ENCODE results near the gene IPMK. TPM values are rescaled to one million over a fixed set of nuclear protein-coding genes. Genes with fewer than 3 reads are reported as not detected.
"Not testable (repeated sequence)": the region's sequence is repeated elsewhere in the genome, so short reads cannot be mapped to it uniquely, and the experiment has no call there.

The IPMK gene
- total RNA-seq, 1 donor from 2014 or later = 5.5 TPM

DNA sequence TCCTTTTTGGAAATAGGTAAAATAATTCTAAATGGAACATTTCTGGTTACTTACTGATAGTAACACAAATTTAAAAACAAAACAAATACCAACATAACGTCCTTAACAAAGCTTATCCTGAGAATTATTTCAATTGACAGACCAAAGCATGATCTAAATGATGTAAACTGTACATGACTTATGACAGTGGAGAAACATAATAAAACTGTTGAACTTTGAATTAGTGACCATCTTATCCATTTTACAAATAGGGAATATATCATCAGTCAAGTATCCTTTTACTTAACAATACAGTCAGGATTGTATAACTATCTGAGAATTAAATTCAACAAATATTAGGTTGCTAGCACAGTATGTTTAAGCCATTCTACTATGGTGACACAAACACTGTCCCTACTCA, 2.4 kb downstream of the IPMK start:
- no peak for DNase-seq (ENCODE audit: low spot score)
- Mint-ChIP-seq H3K27ac (ENCODE audit: unreplicated experiment) (no peak overlapping the region), H3K4me3 (ENCODE audit: unreplicated experiment) (no peak overlapping the region), H3K36me3 (ENCODE audit: low read depth, unreplicated experiment) (no peaks in the 10 kb centered on the region), H3K9me3 (ENCODE audit: unreplicated experiment) (no peaks in the 10 kb centered on the region), H3K4me1 (ENCODE audit: unreplicated experiment) (peaks cover 13% of the 10 kb centered on the region), H3K27me3 (ENCODE audit: unreplicated experiment) (peaks cover 11% of the 10 kb centered on the region)
- no peak for TF ChIP-seq CTCF (IDR thresholded peaks at IDR 0.05; ENCODE audit: unreplicated experiment)

DNA sequence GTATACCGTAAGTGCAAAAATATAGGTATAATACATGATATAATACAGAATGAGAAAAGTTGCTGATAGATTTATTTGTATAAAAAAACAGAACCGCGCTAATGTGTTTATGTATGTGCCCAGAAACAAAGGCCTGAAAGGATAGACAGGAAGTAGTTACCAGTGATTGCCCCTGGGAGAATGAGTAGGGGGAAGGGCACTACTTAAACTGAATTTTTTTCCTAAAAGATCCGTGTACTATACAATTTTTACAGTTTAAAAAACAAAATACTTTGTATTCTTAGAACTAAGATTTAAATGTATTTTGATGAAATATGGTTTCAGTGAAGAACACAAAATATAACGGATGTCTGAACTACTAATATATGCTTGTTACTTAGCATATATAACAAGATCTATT, 2.9 kb downstream of the IPMK start:
- no peaks in the 10 kb centered on the region for H3K36me3 Mint-ChIP-seq (ENCODE audit: low read depth, unreplicated experiment)
- H3K4me3 Mint-ChIP-seq (ENCODE audit: unreplicated experiment) = no peak overlapping the region
- H3K9me3 Mint-ChIP-seq (ENCODE audit: unreplicated experiment) = no peaks in the 10 kb centered on the region
- no peak overlapping the region for H3K27ac Mint-ChIP-seq (ENCODE audit: unreplicated experiment)
- DNase-seq (ENCODE audit: low spot score) = no peak
- H3K4me1 Mint-ChIP-seq (ENCODE audit: unreplicated experiment) = peaks cover 12% of the 10 kb centered on the region
- TF ChIP-seq CTCF (IDR thresholded peaks at IDR 0.05; ENCODE audit: unreplicated experiment) = no peak
- peaks cover 11% of the 10 kb centered on the region for H3K27me3 Mint-ChIP-seq (ENCODE audit: unreplicated experiment)

DNA sequence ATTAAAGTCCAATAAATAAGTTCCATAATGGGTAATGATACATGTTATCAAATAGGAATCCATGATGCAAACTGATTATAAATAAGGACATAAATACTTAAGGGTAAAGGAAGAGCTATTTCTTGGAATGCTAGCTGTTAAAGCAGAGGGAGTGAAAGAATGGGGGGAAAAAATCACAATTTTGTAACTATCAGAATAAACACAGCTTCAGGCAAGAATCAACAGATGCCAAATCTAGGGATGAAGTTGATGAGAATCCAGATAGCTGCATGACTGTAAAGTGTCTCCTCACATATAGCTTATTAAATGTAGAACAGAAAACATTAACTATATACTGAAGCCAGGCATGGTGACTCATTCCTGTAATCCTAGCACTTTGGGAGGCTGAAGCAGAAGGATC, 4.9 kb downstream of the IPMK start:
- Mint-ChIP-seq H3K27ac (ENCODE audit: unreplicated experiment) (no peak overlapping the region), H3K27me3 (ENCODE audit: unreplicated experiment) (peaks cover 4% of the 10 kb centered on the region), H3K36me3 (ENCODE audit: low read depth, unreplicated experiment) (peaks cover 4% of the 10 kb centered on the region), H3K4me1 (ENCODE audit: unreplicated experiment) (peaks cover 10% of the 10 kb centered on the region), H3K9me3 (ENCODE audit: unreplicated experiment) (no peaks in the 10 kb centered on the region), H3K4me3 (ENCODE audit: unreplicated experiment) (no peak overlapping the region)
- TF ChIP-seq CTCF (IDR thresholded peaks at IDR 0.05; ENCODE audit: unreplicated experiment) = no peak
- no peak for DNase-seq (ENCODE audit: low spot score)

- Mint-ChIP-seq H3K9me3 (ENCODE audit: unreplicated experiment) (no peaks in the 10 kb centered on the region), H3K27ac (ENCODE audit: unreplicated experiment) (no peak overlapping the region), H3K4me1 (ENCODE audit: unreplicated experiment) (no peaks in the 10 kb centered on the region), H3K4me3 (ENCODE audit: unreplicated experiment) (no peak overlapping the region), H3K27me3 (ENCODE audit: unreplicated experiment) (peaks cover 4% of the 10 kb centered on the region), H3K36me3 (ENCODE audit: low read depth, unreplicated experiment) (peaks cover 22% of the 10 kb centered on the region)
- no peak for DNase-seq (ENCODE audit: low spot score)
- TF ChIP-seq CTCF (IDR thresholded peaks at IDR 0.05; ENCODE audit: unreplicated experiment) = no peak
Measured at GRCh38 chr10:58260334-58260733, 7.4 kb downstream of the IPMK start.

DNA sequence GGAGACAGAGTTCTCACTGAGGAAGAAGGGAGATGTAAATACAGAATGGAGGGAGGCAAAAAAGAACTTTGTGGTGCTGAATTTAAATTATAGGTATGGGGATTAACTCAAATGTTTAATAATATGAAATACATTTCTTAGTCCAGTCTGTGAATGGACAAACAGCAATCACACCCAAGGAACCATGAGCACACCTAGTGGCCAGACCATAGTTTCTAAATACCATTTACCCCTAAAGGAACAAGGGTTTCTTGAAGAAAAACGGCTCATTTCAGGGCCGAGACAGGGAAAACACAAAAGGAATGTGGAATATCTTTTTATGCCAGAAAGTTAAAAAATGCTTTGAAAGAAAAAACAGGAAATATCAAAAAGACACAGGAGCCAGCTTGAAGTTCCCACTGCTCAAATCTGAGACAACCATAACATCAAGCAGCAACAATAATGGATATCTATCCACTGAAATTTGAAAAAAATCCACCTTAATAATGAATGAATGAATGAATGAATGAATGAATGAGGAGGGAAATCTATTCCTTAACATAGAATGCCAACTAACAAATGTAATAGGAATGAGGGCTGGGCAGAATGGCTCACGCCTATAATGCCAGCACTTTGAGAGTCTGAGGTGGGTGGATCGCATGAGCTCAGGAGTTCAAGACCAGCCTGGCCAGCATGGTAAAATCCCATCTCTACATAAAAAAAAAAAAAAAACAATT, 8.6 kb downstream of the IPMK start:
- Mint-ChIP-seq H3K9me3 (ENCODE audit: unreplicated experiment) (peaks cover 3% of the 10 kb centered on the region), H3K27me3 (ENCODE audit: unreplicated experiment) (peaks cover 4% of the 10 kb centered on the region), H3K4me1 (ENCODE audit: unreplicated experiment) (no peaks in the 10 kb centered on the region), H3K27ac (ENCODE audit: unreplicated experiment) (no peak overlapping the region), H3K4me3 (ENCODE audit: unreplicated experiment) (no peak overlapping the region), H3K36me3 (ENCODE audit: low read depth, unreplicated experiment) (peaks cover 33% of the 10 kb centered on the region)
- DNase-seq (ENCODE audit: low spot score) = no peak
- TF ChIP-seq CTCF (IDR thresholded peaks at IDR 0.05; ENCODE audit: unreplicated experiment) = no peak

- not testable (repeated sequence) for H3K27me3 Mint-ChIP-seq (ENCODE audit: unreplicated experiment); H3K4me3 Mint-ChIP-seq (ENCODE audit: unreplicated experiment); H3K9me3 Mint-ChIP-seq (ENCODE audit: unreplicated experiment); H3K4me1 Mint-ChIP-seq (ENCODE audit: unreplicated experiment); DNase-seq (ENCODE audit: low spot score); H3K27ac Mint-ChIP-seq (ENCODE audit: unreplicated experiment)
- H3K36me3 Mint-ChIP-seq (ENCODE audit: low read depth, unreplicated experiment) = peaks cover 38% of the 10 kb centered on the region
Measured at GRCh38 chr10:58256013-58256780, 11.5 kb downstream of the IPMK start.

Data from endothelial cell (in vitro differentiated cells).